Chondrocyte (in vitro differentiated cells): ENCODE measurements around the gene CACNG4. TPM values are rescaled to one million over a fixed set of nuclear protein-coding genes. Genes with fewer than 3 reads are reported as not detected.

Experiments used
- DNase-seq: peaks from one replicate; pipeline ENCODE4 v3.0.0; 2021; ENCODE audit warnings: mixed read lengths, low spot score
- H3K27ac Mint-ChIP-seq: one replicate; pipeline ENCODE4 v1.8.0; 2021; ENCODE audit warnings: mild to moderate bottlenecking, moderate library complexity, mixed read lengths; ENCODE audit not compliant: unreplicated experiment
- H3K27me3 Mint-ChIP-seq: 2 replicates; pipeline ENCODE4 v1.8.0; 2021; ENCODE audit warnings: low read depth, mixed read lengths
- H3K36me3 Mint-ChIP-seq: 2 replicates; pipeline ENCODE4 v1.8.0; 2021; ENCODE audit warnings: low read depth, mixed read lengths
- H3K4me1 Mint-ChIP-seq: 2 replicates; pipeline ENCODE4 v1.8.0; 2021; ENCODE audit warnings: low read depth, mild to moderate bottlenecking, mixed read lengths
- H3K4me3 Mint-ChIP-seq: one replicate; pipeline ENCODE4 v1.8.0; 2021; ENCODE audit warnings: mild to moderate bottlenecking, moderate library complexity, mixed read lengths; ENCODE audit not compliant: unreplicated experiment
- H3K9me3 Mint-ChIP-seq: 2 replicates; pipeline ENCODE4 v1.8.0; 2021; ENCODE audit warnings: low read depth, mixed read lengths
- CTCF ChIP-seq: fragments of 200-600 bp; sonication (generic); IDR thresholded peaks from 2 replicates; pipeline ENCODE4 v1.5.0; 2021; ENCODE audit warnings: antibody characterized with exemption, mild to moderate bottlenecking, moderate library complexity
- total RNA-seq: library from RNA; stranded (reverse); gene quantifications from 3 replicates; pipeline ENCODE4 v1.2.1, GENCODE V29; 2021

The CACNG4 gene
- total RNA-seq, 1 donor from 2014 or later = 2.9 TPM

GRCh38 chr17:66929591-66929990, 34.9 kb upstream of the CACNG4 start:
- peaks cover 24% of the 10 kb centered on the region for H3K27me3 Mint-ChIP-seq

GRCh38 chr17:66930933-66931332, 33.6 kb upstream of the CACNG4 start:
- DNase-seq = peak; percentile 32
- Mint-ChIP-seq H3K4me1 (peaks cover 4% of the 10 kb centered on the region), H3K9me3 (peaks cover 8% of the 10 kb centered on the region), H3K27ac (no peak overlapping the region), H3K36me3 (peaks cover 4% of the 10 kb centered on the region), H3K27me3 (peaks cover 21% of the 10 kb centered on the region), H3K4me3 (no peak overlapping the region)
- no peak for TF ChIP-seq CTCF

More at GRCh38 chr17:66929591-66929990, 34.9 kb upstream of the CACNG4 start:
- no peak for TF ChIP-seq CTCF
- Mint-ChIP-seq H3K4me1 (peaks cover under 1% of the 10 kb centered on the region), H3K27ac (no peak overlapping the region), H3K4me3 (no peak overlapping the region), H3K9me3 (peaks cover under 1% of the 10 kb centered on the region), H3K36me3 (peaks cover under 1% of the 10 kb centered on the region)
- DNase-seq = peak; percentile 6

GRCh38 chr17:66932311-66932710, 32.2 kb upstream of the CACNG4 start:
- Mint-ChIP-seq H3K36me3 (peaks cover 4% of the 10 kb centered on the region), H3K27me3 (peaks cover 9% of the 10 kb centered on the region), H3K9me3 (peaks cover 18% of the 10 kb centered on the region), H3K4me3 (no peak overlapping the region), H3K4me1 (peaks cover 4% of the 10 kb centered on the region), H3K27ac (no peak overlapping the region)
- no peak for TF ChIP-seq CTCF
- peak; percentile 5 for DNase-seq

GRCh38 chr17:66934040-66934439, 30.5 kb upstream of the CACNG4 start:
- Mint-ChIP-seq H3K4me1 (peaks cover 4% of the 10 kb centered on the region), H3K9me3 (peaks cover 30% of the 10 kb centered on the region), H3K36me3 (peaks cover 8% of the 10 kb centered on the region), H3K27ac (no peak overlapping the region), H3K4me3 (no peak overlapping the region), H3K27me3 (peaks cover 2% of the 10 kb centered on the region)
- TF ChIP-seq CTCF = no peak
- DNase-seq = peak; percentile 15

GRCh38 chr17:66935717-66936116, 28.8 kb upstream of the CACNG4 start:
- H3K4me3 Mint-ChIP-seq = no peak overlapping the region
- TF ChIP-seq CTCF = no peak

More at GRCh38 chr17:66935717-66936116, 28.8 kb upstream of the CACNG4 start:
- peaks cover 8% of the 10 kb centered on the region for H3K36me3 Mint-ChIP-seq
- peaks cover 30% of the 10 kb centered on the region for H3K9me3 Mint-ChIP-seq
- peaks cover 4% of the 10 kb centered on the region for H3K4me1 Mint-ChIP-seq
- peaks cover 5% of the 10 kb centered on the region for H3K27me3 Mint-ChIP-seq
- H3K27ac Mint-ChIP-seq = no peak overlapping the region
- DNase-seq = no peak
